HEK293 (cell line): Measurements from ENCODE around the gene CPE.

ENCODE experiments used
- CTCF ChIA-PET: fragments of 350-600 bp; formaldehyde crosslinking; extraction: SDS; loops from one replicate; lab custom pipeline; 2021; ENCODE audit warnings: antibody characterized with exemption; lab: Yijun Ruan, JAX
- POLR2A ChIA-PET: fragments of 300-600 bp; formaldehyde crosslinking; extraction: SDS; loops from one replicate; lab custom pipeline; 2020; ENCODE audit warnings: antibody characterized with exemption, inconsistent platforms; lab: Yijun Ruan, JAX
- H3K27ac ChIP-seq: fragments of 200-500 bp; sonication (Bioruptor generic); 2 replicates; pipeline ENCODE4 v1.5.1; 2014; ENCODE audit warnings: low read depth, low read length, control low read depth, inconsistent platforms; ENCODE audit errors: extremely low read depth
- H3K36me3 ChIP-seq, 2 experiments: fragments of 200-500 bp in 1 of 2; sonication (Bioruptor generic) in 1 of 2; 1 replicate in 1 of 2; 2 replicates in 1 of 2; pipeline ENCODE4 v1.5.1; 2014 to 2017; ENCODE audit warnings: inconsistent platforms in 2 of 2, low read length in 2 of 2; ENCODE audit not compliant: control insufficient read depth in 2 of 2, insufficient read depth in 1 of 2
- H3K4me1 ChIP-seq: fragments of 200-500 bp; sonication (Bioruptor generic); 2 replicates; pipeline ENCODE4 v1.5.1; 2014; ENCODE audit warnings: mild to moderate bottlenecking, low read length, inconsistent platforms; ENCODE audit not compliant: control insufficient read depth, insufficient read depth
- H3K4me3 ChIP-seq: 2 replicates; pipeline ENCODE4 v1.5.1; 2011; ENCODE audit warnings: low read depth, mild to moderate bottlenecking, control low read depth, low read length, moderate library complexity
- H3K9me3 ChIP-seq: fragments of 200-500 bp; sonication (Bioruptor generic); 2 replicates; pipeline ENCODE4 v1.5.1; 2014; ENCODE audit warnings: low read depth, low read length, inconsistent platforms; ENCODE audit not compliant: control insufficient read depth, insufficient read depth
- CTCF ChIP-seq: fragments of 450-650 bp; formaldehyde crosslinking; IDR thresholded peaks from 2 replicates; pipeline ENCODE4 v1.5.1; 2016; ENCODE audit warnings: missing biosample characterization, missing genetic modification characterization
- FEZF1 ChIP-seq: fragments of 450-650 bp; formaldehyde crosslinking; IDR thresholded peaks from 2 replicates; pipeline ENCODE4 v1.5.1; 2016; ENCODE audit warnings: missing biosample characterization, missing genetic modification characterization
- GLI2 ChIP-seq: fragments of 450-650 bp; formaldehyde crosslinking; IDR thresholded peaks from 2 replicates; pipeline ENCODE4; 2017; ENCODE audit warnings: missing biosample characterization, missing genetic modification characterization, low read depth, borderline replicate concordance
- KLF1 ChIP-seq: fragments of 450-650 bp; formaldehyde crosslinking; IDR thresholded peaks from 2 replicates; pipeline ENCODE4 v1.5.1; 2016; ENCODE audit warnings: missing biosample characterization, missing genetic modification characterization
- OSR2 ChIP-seq: fragments of 450-650 bp; formaldehyde crosslinking; IDR thresholded peaks from 2 replicates; pipeline ENCODE4 v1.5.1; 2016; ENCODE audit warnings: missing biosample characterization, missing genetic modification characterization
- PRDM6 ChIP-seq: fragments of 450-650 bp; formaldehyde crosslinking; IDR thresholded peaks from 2 replicates; pipeline ENCODE4 v1.5.1; 2017; ENCODE audit warnings: missing biosample characterization, missing genetic modification characterization
- SCRT2 ChIP-seq: fragments of 450-650 bp; formaldehyde crosslinking; IDR thresholded peaks from 2 replicates; pipeline ENCODE4 v1.5.1; 2016; ENCODE audit warnings: missing biosample characterization, missing genetic modification characterization
- WT1 ChIP-seq: fragments of 450-650 bp; formaldehyde crosslinking; IDR thresholded peaks from 2 replicates; pipeline ENCODE4 v1.5.1; 2016; ENCODE audit warnings: missing biosample characterization, missing genetic modification characterization
- ZBTB48 ChIP-seq: fragments of 450-650 bp; formaldehyde crosslinking; IDR thresholded peaks from 2 replicates; pipeline ENCODE4 v1.5.1; 2016; ENCODE audit warnings: missing biosample characterization, missing genetic modification characterization
- ZNF18 ChIP-seq: fragments of 450-650 bp; formaldehyde crosslinking; IDR thresholded peaks from 2 replicates; pipeline ENCODE4 v1.5.1; 2016; ENCODE audit warnings: missing biosample characterization, missing genetic modification characterization
- ZNF266 ChIP-seq: fragments of 450-650 bp; formaldehyde crosslinking; IDR thresholded peaks from 2 replicates; pipeline ENCODE4 v1.5.1; 2016; ENCODE audit warnings: missing biosample characterization, missing genetic modification characterization, low read depth
- ZNF311 ChIP-seq: fragments of 450-650 bp; formaldehyde crosslinking; IDR thresholded peaks from 2 replicates; pipeline ENCODE4 v1.5.1; 2017; ENCODE audit warnings: missing biosample characterization, missing genetic modification characterization, borderline replicate concordance
- ZNF350 ChIP-seq: fragments of 450-650 bp; formaldehyde crosslinking; IDR thresholded peaks from 2 replicates; pipeline ENCODE4 v1.5.0; 2017; ENCODE audit warnings: missing biosample characterization, mild to moderate bottlenecking, missing genetic modification characterization
- ZNF391 ChIP-seq: fragments of 450-650 bp; formaldehyde crosslinking; IDR thresholded peaks from 2 replicates; pipeline ENCODE4 v1.5.1; 2016; ENCODE audit warnings: low read depth, missing biosample characterization, missing genetic modification characterization, borderline replicate concordance
- ZNF398 ChIP-seq: fragments of 450-650 bp; formaldehyde crosslinking; IDR thresholded peaks from 2 replicates; pipeline ENCODE4 v1.5.1; 2017; ENCODE audit warnings: missing biosample characterization, missing genetic modification characterization
- ZNF501 ChIP-seq: fragments of 450-650 bp; formaldehyde crosslinking; IDR thresholded peaks from 2 replicates; pipeline ENCODE4 v1.5.1; 2016; ENCODE audit warnings: missing biosample characterization, missing genetic modification characterization
- ZNF548 ChIP-seq: fragments of 450-650 bp; formaldehyde crosslinking; IDR thresholded peaks from 2 replicates; pipeline ENCODE4 v1.5.1; 2016; ENCODE audit warnings: missing biosample characterization, missing genetic modification characterization
- ZNF555 ChIP-seq: fragments of 450-650 bp; formaldehyde crosslinking; conservative IDR thresholded peaks from 2 replicates; pipeline ENCODE4 v1.5.1; 2017; ENCODE audit warnings: missing biosample characterization, mild to moderate bottlenecking, missing genetic modification characterization, inconsistent platforms
- ZNF571 ChIP-seq: fragments of 450-650 bp; formaldehyde crosslinking; IDR thresholded peaks from 2 replicates; pipeline ENCODE4 v1.5.0; 2017; ENCODE audit warnings: missing biosample characterization, missing genetic modification characterization
- ZNF776 ChIP-seq: fragments of 450-650 bp; formaldehyde crosslinking; IDR thresholded peaks from 2 replicates; pipeline ENCODE4 v1.5.0; 2017; ENCODE audit warnings: missing biosample characterization, missing genetic modification characterization, borderline replicate concordance
- ZSCAN5A ChIP-seq: fragments of 450-650 bp; formaldehyde crosslinking; IDR thresholded peaks from 2 replicates; pipeline ENCODE4 v1.5.1; 2016; ENCODE audit warnings: missing biosample characterization, missing genetic modification characterization

Gene CPE

GRCh38 chr4:165384598-165384997 lies 5.8 kb downstream of the CPE start:
- ChIA-PET POLR2A (interaction anchor here (0.6 kb wide), 1 partner anchor 19 kb away, joined by 4 read pairs; no protein-coding TSS in a partner anchor), CTCF (interaction anchor here (0.5 to 2.8 kb wide), 7 partner anchors 8 to 94 kb away, joined by 3 to 15 read pairs (median 6); no protein-coding TSS in a partner anchor)
- Histone ChIP-seq H3K4me3 (no peak overlapping the region), H3K9me3 (no peaks in the 10 kb centered on the region), H3K4me1 (peaks cover 42% of the 10 kb centered on the region), H3K27ac (peak overlapping the region; percentile 34; the same call in 1 of the 2 replicates), H3K36me3 (no peaks in the 10 kb centered on the region)
- TF ChIP-seq OSR2 (peak; percentile 31; the same call in 1 of the 2 replicates), PRDM6 (tag by site-specific recombination) (peak; percentile 66), FEZF1 (tag by site-specific recombination) (peak; percentile 31; the same call in 1 of the 2 replicates), CTCF (tag by site-specific recombination) (0 out of 2 replicates have a peak, but pooled peaks have one; percentile 17), ZNF398 (tag by site-specific recombination) (peak; percentile 17; the same call in 1 of the 2 replicates), ZNF350 (tag by site-specific recombination) (no peak)

- no peak overlapping the region for H3K27ac ChIP-seq
- ChIA-PET CTCF (interaction anchor here (0.5 to 2.8 kb wide), 6 partner anchors 8 to 129 kb away, joined by 3 to 15 read pairs (median 8); no protein-coding TSS in a partner anchor), POLR2A (interaction anchor here (0.6 kb wide), 1 partner anchor 18 kb away, joined by 4 read pairs; no protein-coding TSS in a partner anchor)
- no peak for TF ChIP-seq ZSCAN5A
- TF ChIP-seq ZNF548 (tag by site-specific recombination): no peak
- TF ChIP-seq ZNF501 (tag by site-specific recombination): no peak
- no peak for TF ChIP-seq ZNF571
- TF ChIP-seq SCRT2 (tag by site-specific recombination): no peak
- TF ChIP-seq KLF1 (tag by site-specific recombination): no peak
- TF ChIP-seq ZBTB48 (tag by site-specific recombination): no peak
- no peak for TF ChIP-seq ZNF776 (tag by site-specific recombination)
- TF ChIP-seq WT1 (tag by site-specific recombination): no peak
- no peak for TF ChIP-seq ZNF266 (tag by site-specific recombination)
- TF ChIP-seq PRDM6 (tag by site-specific recombination): no peak
- no peak for TF ChIP-seq GLI2 (tag by site-specific recombination)
- no peak for TF ChIP-seq ZNF391 (tag by site-specific recombination)
- no peak for TF ChIP-seq ZNF18
- no peak for TF ChIP-seq ZNF555
- TF ChIP-seq ZNF311 (tag by site-specific recombination): no peak
- peaks cover 40% of the 10 kb centered on the region for H3K4me1 ChIP-seq
- no peaks in the 10 kb centered on the region for H3K9me3 ChIP-seq
- no peaks in the 10 kb centered on the region for H3K36me3 ChIP-seq
- no peak overlapping the region for H3K4me3 ChIP-seq
Measured at GRCh38 chr4:165385126-165385525, 6.3 kb downstream of the CPE start.
